Activated effector memory CD4-positive, alpha-beta T cell treated with Interleukin-2 at 50 U/mL for 16 hours (primary cell): ENCODE results near the gene ARMS2.

ENCODE experiments used
- DNase-seq: peaks from one replicate; pipeline ENCODE4 v3.0.0-alpha.2; 2020

ARMS2 gene

GRCh38 chr10:122495406-122496340 is 41.2 kb downstream of the ARMS2 start:
- DNase-seq = peak; percentile 22

- no peak for DNase-seq
Measured at GRCh38 chr10:122497241-122497640, 42.8 kb downstream of the ARMS2 start.

GRCh38 chr10:122498521-122498920 is 44.1 kb downstream of the ARMS2 start:
- no peak for DNase-seq

DNA sequence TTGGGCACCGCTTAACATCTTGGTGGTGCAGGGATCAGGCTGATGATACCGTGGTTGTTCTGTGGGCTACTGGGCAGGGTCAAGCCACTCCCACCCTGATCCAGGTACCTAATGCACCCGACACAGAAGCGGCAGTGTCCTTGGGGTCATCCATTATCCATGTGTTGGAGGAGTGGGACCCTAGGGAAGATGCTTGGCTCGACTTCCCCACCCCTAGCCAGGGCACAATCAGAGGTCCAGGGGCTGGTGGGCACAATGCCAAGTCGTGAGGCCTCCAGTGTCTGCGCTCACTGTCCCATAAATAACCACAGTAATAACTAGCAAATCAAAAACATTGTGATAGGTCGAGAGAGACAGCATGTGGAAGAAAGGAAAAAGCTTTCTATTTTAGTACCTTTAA is 44.6 kb downstream of the ARMS2 start:
- no peak for DNase-seq

DNA sequence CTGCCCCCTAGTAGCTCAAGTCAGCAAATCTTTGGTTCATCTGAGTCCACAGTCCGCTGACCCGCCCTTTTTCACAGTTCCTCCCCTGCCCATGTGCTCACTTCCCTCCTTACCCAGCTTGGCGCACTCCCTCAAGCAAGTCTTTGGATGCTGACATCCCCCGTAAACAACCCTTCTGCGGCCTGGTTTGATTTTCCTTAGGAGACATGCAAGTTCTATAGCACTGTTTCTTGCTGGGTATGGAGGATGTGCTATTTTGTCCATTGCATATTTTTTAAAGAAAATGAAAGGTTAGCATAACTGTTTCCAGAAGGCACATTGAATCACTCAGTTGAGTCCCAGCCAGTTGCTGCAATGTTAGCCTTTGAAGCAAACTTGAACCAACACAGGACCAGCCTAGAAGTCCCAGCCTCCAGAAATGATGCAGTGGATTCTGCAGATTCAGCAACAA is 45.1 kb downstream of the ARMS2 start:
- DNase-seq = no peak

- DNase-seq = no peak
Measured at GRCh38 chr10:122500194-122500593, 45.7 kb downstream of the ARMS2 start.

- no peak for DNase-seq
Measured at GRCh38 chr10:122500726-122501125, 46.3 kb downstream of the ARMS2 start.

GRCh38 chr10:122503012-122503411 is 48.6 kb downstream of the ARMS2 start:
- DNase-seq = no peak

DNA sequence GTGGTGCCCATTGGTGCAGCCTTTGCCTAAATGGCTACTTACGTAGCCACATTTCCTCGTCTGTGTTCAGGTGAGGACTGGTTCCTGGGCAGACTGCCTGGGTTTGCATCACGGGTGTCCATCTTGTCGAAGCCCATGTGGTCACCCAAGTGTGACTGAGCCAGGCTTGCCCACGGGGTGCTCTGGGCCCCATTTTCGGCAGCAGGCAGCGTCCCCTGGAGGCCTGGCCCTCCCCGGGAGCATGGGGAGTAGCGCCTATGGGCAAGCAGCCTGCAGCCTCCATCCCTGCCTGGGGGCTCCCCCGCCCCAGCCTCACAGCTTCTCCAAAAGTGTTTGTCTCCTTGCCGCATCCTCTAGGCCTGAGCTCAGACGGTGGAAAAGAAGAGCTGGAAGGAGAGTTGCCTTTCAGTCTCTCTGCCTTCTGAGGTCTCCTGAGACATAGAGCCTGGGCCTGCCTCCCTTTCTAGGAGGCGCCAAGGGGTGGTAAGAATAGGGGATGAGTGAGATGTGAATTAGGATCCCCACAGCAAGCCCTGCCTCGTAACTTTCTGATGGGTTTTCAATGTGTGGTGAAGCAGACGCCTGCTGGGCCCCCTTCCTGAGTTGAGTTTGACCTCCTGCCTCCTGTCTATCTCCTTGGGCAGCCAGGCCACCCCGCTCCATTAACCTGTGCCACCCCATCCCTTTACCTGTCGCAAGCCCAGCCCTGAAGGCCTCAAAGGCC is 49.6 kb downstream of the ARMS2 start:
- DNase-seq = no peak

GRCh38 chr10:122504610-122504950 is 50.1 kb downstream of the ARMS2 start:
- DNase-seq = no peak

GRCh38 chr10:122505011-122505410 is 50.6 kb downstream of the ARMS2 start:
- no peak for DNase-seq

DNA sequence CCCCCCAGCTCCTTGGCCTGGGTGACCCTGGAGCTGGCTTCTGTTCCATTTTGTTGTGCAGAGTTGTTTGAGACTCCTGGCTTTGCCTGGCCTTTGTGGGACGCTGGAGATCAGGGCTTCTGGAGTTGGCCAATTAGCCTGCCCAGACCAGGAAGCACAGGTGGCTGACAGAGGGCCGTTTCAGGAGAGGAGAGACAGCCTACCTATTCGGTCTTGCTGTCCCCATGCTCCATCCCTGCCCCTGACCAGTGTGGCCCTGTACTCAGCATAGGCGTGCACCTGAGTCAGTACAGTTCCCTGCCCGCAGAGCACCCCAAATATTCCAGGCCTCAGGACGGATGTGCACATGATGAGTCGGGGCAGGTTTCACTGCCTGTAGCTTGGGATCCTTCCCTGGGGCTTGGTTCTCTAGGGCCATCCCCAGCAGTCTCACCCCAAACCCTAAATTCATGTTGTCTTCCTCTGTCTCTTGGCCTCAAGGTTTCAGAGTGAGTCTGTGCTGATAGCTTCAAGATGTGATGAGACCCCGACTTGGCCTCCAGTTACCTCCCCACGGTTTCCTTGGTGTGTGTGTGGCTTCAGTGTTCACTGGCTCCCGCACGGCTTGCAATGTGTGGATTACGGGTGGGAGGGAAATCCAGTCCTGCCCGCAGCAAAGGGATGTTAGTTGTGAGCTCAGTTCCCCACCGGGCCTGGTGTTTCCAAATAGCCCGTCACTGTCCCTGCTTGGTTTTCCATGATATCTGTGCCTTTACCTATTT is 51.6 kb downstream of the ARMS2 start:
- DNase-seq = no peak
